Endothelial cell of umbilical vein (primary cell): ENCODE data around the gene AFF1. TPM values are rescaled to one million over a fixed set of nuclear protein-coding genes. Genes with fewer than 3 reads are reported as not detected.

Experiments used
- BruUV-seq: library from RNA; stranded (reverse); fragments of 400-500 nt; replicated peaks from 2 replicates; lab custom pipeline; 2021; lab: Mats Ljungman, UMichigan
- CTCF ChIA-PET: fragments of 300-600, 350-600 bp; sonication (Branson Sonifier 250); formaldehyde crosslinking; loops from one replicate; lab custom pipeline; 2021; ENCODE audit warnings: antibody characterized with exemption, inconsistent platforms; lab: Charles Lee
- POLR2A ChIA-PET: fragments of 300-600, 350-600 bp; sonication (Branson Sonifier 250); formaldehyde crosslinking; loops from one replicate; lab custom pipeline; 2021; ENCODE audit warnings: antibody characterized with exemption, inconsistent platforms; lab: Charles Lee
- DNase-seq: peaks from one replicate; pipeline ENCODE4 v3.0.0-alpha.2; 2011; ENCODE audit warnings: low read depth, low spot score
- FAIRE-seq: peaks from 2 replicates; lab custom pipeline; 2011; peaks lifted over from hg19 to GRCh38; lab: Jason Lieb, UNC
- H2AFZ ChIP-seq: 2 replicates; pipeline ENCODE4 v1.6.0; 2012; ENCODE audit warnings: low read depth, low read length, control low read depth, inconsistent platforms
- H3K27ac ChIP-seq: 2 replicates; pipeline ENCODE4 v1.5.1; 2011; ENCODE audit warnings: low read depth, mild to moderate bottlenecking, control low read depth, low read length, moderate library complexity; ENCODE audit not compliant: insufficient read depth
- H3K27me3 ChIP-seq, 2 experiments: 2 replicates each; pipeline versions ENCODE4 v1.6.0 to v1.6.1; 2011; ENCODE audit warnings: low read length in 2 of 2, mixed read lengths in 1 of 2; ENCODE audit not compliant: control insufficient read depth in 2 of 2, insufficient read depth in 2 of 2
- H3K36me3 ChIP-seq, 2 experiments: 2 replicates in 1 of 2; 3 replicates in 1 of 2; pipeline ENCODE4 v1.5.1; 2011; ENCODE audit warnings: low read length in 2 of 2, mild to moderate bottlenecking in 1 of 2, moderate library complexity in 1 of 2; ENCODE audit not compliant: control insufficient read depth in 2 of 2, insufficient read depth in 2 of 2; ENCODE audit errors: extremely low read depth in 1 of 2
- H3K4me1 ChIP-seq: 3 replicates; pipeline ENCODE4 v1.5.1; 2011; ENCODE audit warnings: mild to moderate bottlenecking, low read length; ENCODE audit not compliant: control insufficient read depth, insufficient read depth; ENCODE audit errors: extremely low read depth
- H3K4me2 ChIP-seq: 2 replicates; pipeline ENCODE4 v1.6.1; 2011; ENCODE audit warnings: low read length, control low read depth, mixed read lengths; ENCODE audit not compliant: insufficient read depth
- H3K4me3 ChIP-seq, 3 experiments: fragments of 200-600 bp in 1 of 3; sonication (generic), shearing (Covaris generic) in 1 of 3; replicated peaks in 1 of 3; 2 replicates each; pipeline ENCODE4 v1.5.1; 2011 to 2016; ENCODE audit warnings: control low read depth in 3 of 3, low read length in 3 of 3, mild to moderate bottlenecking in 2 of 3, inconsistent platforms in 1 of 3, low read depth in 1 of 3, moderate library complexity in 1 of 3; ENCODE audit not compliant: insufficient read depth in 1 of 3
- H3K79me2 ChIP-seq: 2 replicates; pipeline ENCODE4 v1.6.0; 2012; ENCODE audit warnings: low read length, inconsistent platforms; ENCODE audit not compliant: control insufficient read depth, insufficient read depth
- H3K9ac ChIP-seq: replicated peaks from 2 replicates; pipeline ENCODE3; 2011; ENCODE audit warnings: low read length, control low read depth; ENCODE audit not compliant: insufficient read depth; ENCODE audit errors: extremely low read depth
- H3K9me1 ChIP-seq: replicated peaks from 3 replicates; pipeline ENCODE4 v1.6.0; 2011; ENCODE audit warnings: mild to moderate bottlenecking, low read length; ENCODE audit not compliant: control insufficient read depth, insufficient read depth; ENCODE audit errors: extremely low read depth
- H3K9me3 ChIP-seq: replicated peaks from 2 replicates; pipeline ENCODE4 v1.5.1; 2012; ENCODE audit warnings: low read length, inconsistent platforms; ENCODE audit not compliant: control insufficient read depth, insufficient read depth
- H4K20me1 ChIP-seq: replicated peaks from 2 replicates; pipeline ENCODE3; 2011; ENCODE audit warnings: mild to moderate bottlenecking, low read length; ENCODE audit not compliant: control insufficient read depth, insufficient read depth; ENCODE audit errors: extremely low read depth
- CTCF ChIP-seq, 2 donors: IDR thresholded peaks; 1 replicate in 1 of 2; 2 replicates in 1 of 2; pipeline ENCODE4 v1.5.1; 2011; ENCODE audit warnings: low read length in 2 of 2, mild to moderate bottlenecking in 2 of 2, moderate library complexity in 2 of 2, control low read depth in 1 of 2, inconsistent platforms in 1 of 2, low read depth in 1 of 2; ENCODE audit not compliant: insufficient read depth in 1 of 2; ENCODE audit errors: extremely low read depth in 1 of 2
- EZH2 ChIP-seq: IDR thresholded peaks from 2 replicates; pipeline ENCODE4 v1.6.1; 2012; ENCODE audit warnings: borderline replicate concordance, low read depth, mild to moderate bottlenecking, moderate library complexity, low read length, inconsistent platforms; ENCODE audit not compliant: severe bottlenecking
- FOS ChIP-seq: IDR thresholded peaks from 2 replicates; pipeline ENCODE4 v1.6.1; 2011; ENCODE audit warnings: mild to moderate bottlenecking, low read length, moderate library complexity, borderline replicate concordance; ENCODE audit not compliant: insufficient read depth
- GATA2 ChIP-seq: IDR thresholded peaks from 2 replicates; pipeline ENCODE4 v1.7.0; 2011; ENCODE audit warnings: low read depth, mild to moderate bottlenecking, moderate library complexity, mixed read lengths, low read length; ENCODE audit not compliant: insufficient read length, insufficient read depth
- JUN ChIP-seq: IDR thresholded peaks from 2 replicates; pipeline ENCODE4 v1.6.1; 2011; ENCODE audit warnings: borderline replicate concordance, low read depth; ENCODE audit not compliant: insufficient read length, insufficient read depth
- MAX ChIP-seq: IDR thresholded peaks from 2 replicates; pipeline ENCODE4 v1.6.1; 2011; ENCODE audit not compliant: insufficient read depth, insufficient read length
- MYC ChIP-seq: IDR thresholded peaks from one replicate; pipeline ENCODE4 v1.6.1; 2011; ENCODE audit warnings: mild to moderate bottlenecking, low read depth, low read length
- POLR2A ChIP-seq: IDR thresholded peaks from 2 replicates; pipeline ENCODE4 v1.6.1; 2012; ENCODE audit warnings: low read depth, mild to moderate bottlenecking, control low read depth, low read length
- POLR2AphosphoS5 ChIP-seq: IDR thresholded peaks from 2 replicates; pipeline ENCODE4 v1.6.1; 2012; ENCODE audit warnings: low read depth, mild to moderate bottlenecking, control low read depth, low read length, moderate library complexity; ENCODE audit not compliant: insufficient read depth
- dilution Hi-C: fragments of 300-500 bp; cut with MboI; formaldehyde crosslinking; loops from one replicate; pipeline ENCODE4 v1.15.0; 2019; ENCODE audit warnings: low sequenced_read_pairs; ENCODE audit not compliant: extremely low pct_ligation_motif_present
- intact Hi-C: fragments of 100-400 bp; cut with micrococcal nuclease; formaldehyde crosslinking; loops from one replicate; pipeline ENCODE4 v1.10.0; 2022
- polyA plus RNA-seq, 4 experiments: library from polyadenylated mRNA; depleted of rRNA in 3 of 4; stranded (reverse) in 3 of 4; unstranded in 1 of 4; fragments of >200 nt; gene quantifications; 2 replicates each; pipeline versions ENCODE4 v1.2.1 to v1.2.3, GENCODE V29; 2011 to 2012; ENCODE audit warnings: missing spikeins in 1 of 4
- total RNA-seq: library from RNA; stranded (reverse); gene quantifications from 2 replicates; pipeline ENCODE4 v1.2.3, GENCODE V29; 2021

Gene AFF1
- total and polyA plus RNA-seq, 2 donors (not counting 3 experiments of a cell fraction or from before 2014, with no cell fraction given): 26.2 to 106 TPM

GRCh38 chr4:86978709-86979108 is 43.9 kb downstream of the AFF1 start:
- intact Hi-C loops: no loop called here
- Histone ChIP-seq H3K4me2 (no peak overlapping the region), H3K9me3 (no peaks in the 10 kb centered on the region), H3K4me1 (peaks cover 26% of the 10 kb centered on the region), H3K27ac (peak overlapping the region; percentile 21), H3K9ac (no peak overlapping the region), H3K4me3 (no peak overlapping the region), H3K36me3 (no peaks in the 10 kb centered on the region), H3K79me2 (peaks cover 44% of the 10 kb centered on the region), H3K9me1 (no peaks in the 10 kb centered on the region), H2AFZ (no peak overlapping the region), H4K20me1 (no peaks in the 10 kb centered on the region), H3K27me3 (no peaks in the 10 kb centered on the region)
- CTCF ChIA-PET: interaction anchor here (1.1 to 1.2 kb wide), 2 partner anchors 10 to 41 kb away, joined by 3 to 4 read pairs; no protein-coding TSS in a partner anchor
- POLR2A ChIA-PET: interaction anchor here (1.2 to 1.5 kb wide), 1 partner anchor 28 kb away, joined by 4 to 5 read pairs; no protein-coding TSS in a partner anchor
- dilution Hi-C loops: no loop called here
- TF ChIP-seq JUN: no peak
- no peak for TF ChIP-seq MAX
- no peak for TF ChIP-seq EZH2
- TF ChIP-seq POLR2A: no peak
- no peak for TF ChIP-seq POLR2AphosphoS5
- TF ChIP-seq GATA2: no peak
- no peak for TF ChIP-seq MYC
- no peak for TF ChIP-seq CTCF (IDR thresholded peaks at IDR 0.05; ENCODE audit: extremely low read depth in 1 of 2, insufficient read depth in 1 of 2, low read depth in 1 of 2, low read length in 2 of 2)
- TF ChIP-seq FOS: no peak
- no TSS peak for BruUV-seq
- DNase-seq (no peak), FAIRE-seq (no peak)
